DND-41 (cell line): ENCODE data around the gene ATP5F1A.

Experiments
- ATAC-seq: fragments of 200-7000 bp; cut with Tn5 transposase; 3 replicates; pipeline ENCODE4 v1.9.1; 2021; ENCODE audit warnings: low read depth; ENCODE audit not compliant: insufficient read depth
- DNase-seq: peaks from one replicate; pipeline ENCODE4 v3.0.0-alpha.2; 2020
- H2AFZ ChIP-seq: 2 replicates; pipeline ENCODE4 v1.6.0; 2012; ENCODE audit warnings: low read depth, low read length
- H3K27ac ChIP-seq: 2 replicates; pipeline ENCODE4 v1.5.1; 2012; ENCODE audit warnings: low read length, inconsistent platforms
- H3K27me3 ChIP-seq: fragments of 200-600 bp; sonication (generic); 2 replicates; pipeline ENCODE4 v1.6.0; 2012; ENCODE audit warnings: low read length, mild to moderate bottlenecking, inconsistent platforms; ENCODE audit not compliant: insufficient read depth, poor library complexity
- H3K36me3 ChIP-seq: 2 replicates; pipeline ENCODE4 v1.5.1; 2012; ENCODE audit warnings: low read length, inconsistent platforms; ENCODE audit not compliant: insufficient read depth
- H3K4me1 ChIP-seq: 2 replicates; pipeline ENCODE4 v1.5.1; 2012; ENCODE audit warnings: mild to moderate bottlenecking, low read length; ENCODE audit not compliant: insufficient read depth
- H3K4me2 ChIP-seq: 2 replicates; pipeline ENCODE4 v1.6.0; 2012; ENCODE audit warnings: mild to moderate bottlenecking, moderate library complexity, low read length, inconsistent platforms; ENCODE audit not compliant: insufficient read depth
- H3K4me3 ChIP-seq, 2 experiments: fragments of 200-600 bp in 1 of 2; shearing (Covaris generic) in 1 of 2; 2 replicates each; pipeline ENCODE4 v1.5.1; 2012 to 2016; ENCODE audit warnings: inconsistent platforms in 2 of 2, low read length in 2 of 2, mild to moderate bottlenecking in 2 of 2, low read depth in 1 of 2, moderate library complexity in 1 of 2
- H3K79me2 ChIP-seq: 2 replicates; pipeline ENCODE4 v1.6.0; 2012; ENCODE audit warnings: low read length, inconsistent platforms; ENCODE audit not compliant: insufficient read depth
- H3K9ac ChIP-seq: 2 replicates; pipeline ENCODE4 v1.6.0; 2012; ENCODE audit warnings: low read depth, mild to moderate bottlenecking, inconsistent platforms, low read length, moderate library complexity
- H3K9me3 ChIP-seq: 2 replicates; pipeline ENCODE4 v1.5.1; 2012; ENCODE audit warnings: low read length, moderate library complexity, mild to moderate bottlenecking, inconsistent platforms; ENCODE audit not compliant: insufficient read depth, severe bottlenecking
- H4K20me1 ChIP-seq: 2 replicates; pipeline ENCODE4 v1.6.0; 2012; ENCODE audit warnings: low read length; ENCODE audit not compliant: insufficient read depth
- CTCF ChIP-seq: IDR thresholded peaks from 2 replicates; pipeline ENCODE4 v1.5.1; 2012; ENCODE audit warnings: borderline replicate concordance, low read length, moderate library complexity, mild to moderate bottlenecking; ENCODE audit not compliant: poor library complexity, severe bottlenecking; ENCODE audit errors: extremely low read depth
- EZH2 ChIP-seq: IDR thresholded peaks from 3 replicates; pipeline ENCODE4 v1.6.1; 2012; ENCODE audit warnings: borderline replicate concordance, low read depth, mild to moderate bottlenecking, moderate library complexity, low read length, inconsistent platforms; ENCODE audit not compliant: severe bottlenecking

Gene ATP5F1A

GRCh38 chr18:46099463-46099862 is 1.4 kb upstream of the ATP5F1A start:
- Histone ChIP-seq H3K4me2 (no peak overlapping the region), H3K27me3 (no peaks in the 10 kb centered on the region), H3K36me3 (peaks cover 16% of the 10 kb centered on the region), H4K20me1 (peaks cover 11% of the 10 kb centered on the region; the same call in 1 of the 2 replicates), H3K27ac (no peak overlapping the region), H3K79me2 (peaks cover 61% of the 10 kb centered on the region), H3K4me1 (peaks cover 53% of the 10 kb centered on the region), H3K9ac (no peak overlapping the region), H3K9me3 (no peaks in the 10 kb centered on the region), H2AFZ (no peak overlapping the region), H3K4me3 (no peak overlapping the region)
- TF ChIP-seq CTCF = no peak
- TF ChIP-seq EZH2 = no peak
- ATAC-seq (no peak), DNase-seq (no peak)

GRCh38 chr18:46098616-46098933 is 479 bp upstream of the ATP5F1A start:
- Histone ChIP-seq H2AFZ (peak overlapping the region; percentile 64), H3K27ac (peak overlapping the region; percentile 91), H3K36me3 (peaks cover 24% of the 10 kb centered on the region), H3K9me3 (no peaks in the 10 kb centered on the region), H3K79me2 (peaks cover 62% of the 10 kb centered on the region), H4K20me1 (peaks cover 13% of the 10 kb centered on the region; the same call in 1 of the 2 replicates), H3K9ac (peak overlapping the region; percentile 73), H3K27me3 (no peaks in the 10 kb centered on the region), H3K4me2 (peak overlapping the region; percentile 68), H3K4me3 (peak overlapping the region; percentile 68 to 89; a peak in 3 of 4 replicates), H3K4me1 (peaks cover 52% of the 10 kb centered on the region)
- DNase-seq (no peak), ATAC-seq (no peak)
- TF ChIP-seq CTCF (no peak), EZH2 (no peak)

GRCh38 chr18:46097431-46097800 is 680 bp downstream of the ATP5F1A start:
- ATAC-seq = peak; percentile 29
- Histone ChIP-seq H3K9ac (peak overlapping the region; percentile 73), H3K9me3 (no peaks in the 10 kb centered on the region), H4K20me1 (peaks cover 23% of the 10 kb centered on the region; the same call in 1 of the 2 replicates), H2AFZ (peak overlapping the region; percentile 74), H3K27me3 (no peaks in the 10 kb centered on the region), H3K36me3 (peaks cover 34% of the 10 kb centered on the region), H3K4me3 (peak overlapping the region; percentile 68 to 89), H3K4me1 (peaks cover 50% of the 10 kb centered on the region), H3K4me2 (peak overlapping the region; percentile 68), H3K27ac (peak overlapping the region; percentile 91), H3K79me2 (peaks cover 68% of the 10 kb centered on the region)
- TF ChIP-seq EZH2 (no peak), CTCF (no peak)
- DNase-seq = peak; percentile 35
